ENCODE results near the gene ZDHHC8. TPM values are rescaled to one million over a fixed set of nuclear protein-coding genes. Genes with fewer than 3 reads are reported as not detected.

The ZDHHC8 gene
- total RNA-seq, 1 donor from 2014 or later = 37.3 TPM

DNA sequence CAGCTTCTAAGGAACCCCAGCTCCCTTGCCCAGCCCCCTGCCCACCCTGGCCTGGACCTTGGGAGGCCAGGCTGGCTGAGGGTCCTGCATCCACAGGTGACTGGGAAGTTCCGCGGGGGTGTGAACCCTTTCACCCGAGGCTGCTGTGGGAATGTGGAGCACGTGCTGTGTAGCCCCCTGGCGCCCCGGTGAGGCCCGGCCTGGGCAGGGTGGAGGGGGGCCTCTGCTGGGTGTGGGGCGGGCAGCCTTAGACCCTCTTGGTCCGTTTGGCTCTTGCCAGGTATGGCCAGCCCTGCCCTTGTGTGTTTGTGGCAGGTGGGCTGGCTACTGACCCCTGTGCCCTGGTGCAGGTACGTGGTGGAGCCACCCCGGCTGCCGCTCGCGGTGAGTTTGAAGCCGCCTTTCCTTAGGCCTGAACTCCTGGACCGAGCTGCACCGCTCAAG is 8.9 kb downstream of the ZDHHC8 start:
- no peak for DNase-seq (ENCODE audit: low spot score)
- no peak for ATAC-seq

- DNase-seq (ENCODE audit: low spot score) = no peak
- no peak for ATAC-seq
Observed at GRCh38 chr22:20141186-20142077, 9.8 kb downstream of the ZDHHC8 start.

GRCh38 chr22:20142711-20143621 is 11.4 kb downstream of the ZDHHC8 start:
- DNase-seq (ENCODE audit: low spot score) (no peak), ATAC-seq (no peak)

DNA sequence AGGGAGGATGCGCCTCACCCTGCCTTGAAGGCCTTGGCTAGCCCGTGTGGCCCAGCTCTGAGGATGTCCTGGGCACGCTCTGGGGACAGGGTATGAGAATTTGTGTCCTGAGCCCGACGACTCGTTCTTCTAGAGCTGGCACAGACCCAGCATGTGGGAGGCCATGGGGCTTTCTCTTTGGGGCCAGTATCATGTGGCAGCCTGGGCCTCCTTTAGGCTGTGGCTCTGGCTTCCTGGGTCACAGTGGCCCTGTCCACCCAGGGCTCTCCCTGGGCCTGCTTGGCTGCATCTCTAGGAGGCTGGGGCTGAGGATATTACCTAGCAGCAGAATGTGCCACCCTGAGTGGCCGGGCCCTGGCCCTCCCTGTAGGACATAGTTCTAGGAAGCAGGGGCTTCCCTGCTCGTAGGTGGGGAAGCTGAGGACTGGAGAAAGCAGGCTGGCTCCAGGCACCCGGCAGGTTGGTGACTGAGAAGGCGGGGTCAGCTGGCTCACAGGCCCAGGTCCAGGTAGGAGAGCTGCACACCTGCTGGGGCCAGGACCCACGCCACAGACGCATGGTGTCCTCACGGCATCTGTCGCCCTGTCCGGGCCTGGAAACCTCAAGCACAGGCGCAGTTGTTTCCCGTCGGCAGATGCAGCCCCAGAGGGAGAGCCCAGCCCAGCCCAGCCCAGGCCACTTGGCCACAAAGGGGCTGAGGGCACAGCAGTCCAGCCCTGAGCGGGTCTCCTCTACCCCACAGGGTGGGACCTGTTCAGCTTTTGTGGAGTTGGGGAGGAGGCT is 12.5 kb downstream of the ZDHHC8 start:
- DNase-seq (ENCODE audit: low spot score) (no peak), ATAC-seq (no peak)

GRCh38 chr22:20145206-20145831 is 13.7 kb downstream of the ZDHHC8 start:
- ATAC-seq = no peak
- no peak for DNase-seq (ENCODE audit: low spot score)

- no peak for ATAC-seq
- DNase-seq (ENCODE audit: low spot score) = no peak
Observed at GRCh38 chr22:20145832-20146223, 14.2 kb downstream of the ZDHHC8 start.

DNA sequence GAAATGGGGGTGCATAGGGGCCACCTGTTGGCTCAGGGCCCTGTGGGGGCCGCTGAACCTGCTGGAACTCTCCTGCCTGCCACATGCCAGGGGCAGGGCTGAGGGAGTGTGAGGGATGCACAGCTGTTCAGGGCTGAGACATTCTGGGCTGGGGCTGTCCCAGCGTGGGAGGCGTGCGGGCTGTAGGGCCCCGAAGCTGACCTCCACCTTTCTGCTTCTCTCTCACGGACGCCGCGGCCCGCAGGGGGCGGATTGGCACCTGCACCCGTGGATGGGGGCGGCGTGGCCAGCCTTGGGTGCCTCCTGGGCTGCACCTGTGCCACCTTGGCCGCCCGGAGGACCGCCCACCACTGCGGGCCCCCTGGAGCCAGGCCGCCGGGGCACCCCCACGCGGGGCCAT is 15.2 kb downstream of the ZDHHC8 start:
- no peak for ATAC-seq
- DNase-seq (ENCODE audit: low spot score) = no peak

GRCh38 chr22:20147237-20147988 is 15.8 kb downstream of the ZDHHC8 start:
- DNase-seq (ENCODE audit: low spot score) (no peak), ATAC-seq (no peak)

- no peak for ATAC-seq
- no peak for DNase-seq (ENCODE audit: low spot score)
Observed at GRCh38 chr22:20148414-20148813, 16.8 kb downstream of the ZDHHC8 start.

DNA sequence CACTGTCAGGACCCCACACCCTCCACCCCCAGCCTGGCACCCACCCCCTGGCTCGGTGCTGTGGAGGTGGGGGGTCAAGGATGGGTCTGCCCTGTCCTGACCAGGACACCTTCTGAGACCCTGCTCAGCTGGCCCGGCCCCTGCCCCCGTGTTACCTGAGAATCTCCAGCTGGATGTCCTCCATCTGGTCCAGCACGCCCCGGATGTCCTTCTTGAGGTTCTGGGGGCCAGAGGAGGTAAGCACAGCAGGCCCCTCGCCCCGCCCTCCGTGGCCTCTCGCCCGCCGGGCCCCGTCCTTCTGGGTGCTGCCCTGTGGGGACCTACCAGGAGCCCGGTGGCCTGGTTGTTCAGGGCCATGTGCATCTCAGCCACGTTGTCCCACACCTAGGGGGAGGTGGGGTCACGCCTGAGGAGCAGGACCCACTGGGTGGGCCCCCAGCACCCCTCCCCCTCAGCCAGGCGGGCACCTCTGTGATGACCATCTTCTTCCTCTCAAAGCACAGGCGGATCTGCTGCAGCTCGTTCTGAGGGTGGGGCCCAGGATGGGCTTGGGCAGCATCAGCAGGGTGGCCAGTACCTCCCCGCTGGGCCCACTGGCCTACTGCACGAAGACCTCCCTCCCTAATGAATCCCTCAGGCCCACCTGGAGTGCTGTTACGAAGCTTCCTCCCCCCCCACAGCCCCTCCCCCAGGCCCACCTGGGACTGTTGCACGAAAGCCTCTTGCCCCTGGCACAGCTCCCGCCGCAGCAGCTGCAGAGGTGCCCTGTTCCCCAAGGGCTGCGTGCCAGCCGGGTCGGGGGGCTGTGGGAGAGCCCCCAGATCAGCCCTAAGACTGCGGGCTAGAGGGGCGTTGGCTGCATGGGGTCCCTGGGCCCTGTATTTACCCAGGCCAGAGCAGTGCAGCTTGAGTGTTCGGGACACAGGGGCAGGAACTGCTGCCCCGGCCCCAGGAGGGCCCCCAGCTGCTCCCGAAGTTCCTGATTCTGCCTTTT is 17.9 kb downstream of the ZDHHC8 start:
- no peak for DNase-seq (ENCODE audit: low spot score)
- ATAC-seq = peak; percentile 4

GRCh38 chr22:20150381-20151275 is 19.0 kb downstream of the ZDHHC8 start, which contains the start of gene CCDC188:
Gene CCDC188 (minus strand): TSS chr22:20151055. CDS start chr22:20150986, 69 bp downstream.
- ATAC-seq (no peak), DNase-seq (ENCODE audit: low spot score) (no peak)

DNA sequence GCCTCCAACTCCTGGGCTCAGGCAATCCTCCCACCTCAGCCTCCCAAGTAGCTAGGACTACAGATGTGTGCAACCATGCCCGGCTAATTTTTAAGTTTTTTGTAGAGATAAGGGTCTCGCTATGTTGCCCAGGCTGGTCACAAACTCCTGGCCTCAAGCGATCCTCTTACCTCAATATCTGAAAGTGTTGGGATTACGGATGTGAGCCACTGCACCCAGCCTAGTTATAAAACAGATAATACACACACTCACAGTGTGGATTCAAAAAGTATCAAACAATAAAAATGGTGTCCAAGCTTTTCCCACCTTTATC is 19.6 kb downstream of the ZDHHC8 start:
- DNase-seq (ENCODE audit: low spot score) (no peak), ATAC-seq (no peak)

- ATAC-seq (no peak), DNase-seq (ENCODE audit: low spot score) (no peak)
Observed at GRCh38 chr22:20152464-20152890, 20.9 kb downstream of the ZDHHC8 start.

DNA sequence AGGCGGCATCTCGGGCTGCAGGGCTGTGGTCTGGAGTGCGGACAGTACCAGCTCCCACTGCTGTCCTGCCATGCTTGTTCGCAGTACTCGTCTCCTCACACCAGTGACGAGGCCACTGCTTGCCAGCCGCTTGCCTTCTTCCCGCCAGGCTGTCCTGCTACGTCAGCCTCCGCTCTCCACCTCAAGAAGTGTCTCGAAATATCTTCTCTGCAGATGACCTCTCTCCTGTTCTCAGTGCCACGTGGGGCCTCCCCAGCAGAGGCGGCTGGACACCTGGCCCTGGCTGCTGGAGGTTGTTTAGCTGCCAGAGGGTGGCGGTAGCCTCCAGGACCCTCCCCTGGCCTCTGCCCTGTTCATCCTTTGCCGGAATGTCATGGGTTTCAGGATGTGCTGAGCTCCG is 22.3 kb downstream of the ZDHHC8 start:
- ATAC-seq (no peak), DNase-seq (ENCODE audit: low spot score) (no peak)

DNA sequence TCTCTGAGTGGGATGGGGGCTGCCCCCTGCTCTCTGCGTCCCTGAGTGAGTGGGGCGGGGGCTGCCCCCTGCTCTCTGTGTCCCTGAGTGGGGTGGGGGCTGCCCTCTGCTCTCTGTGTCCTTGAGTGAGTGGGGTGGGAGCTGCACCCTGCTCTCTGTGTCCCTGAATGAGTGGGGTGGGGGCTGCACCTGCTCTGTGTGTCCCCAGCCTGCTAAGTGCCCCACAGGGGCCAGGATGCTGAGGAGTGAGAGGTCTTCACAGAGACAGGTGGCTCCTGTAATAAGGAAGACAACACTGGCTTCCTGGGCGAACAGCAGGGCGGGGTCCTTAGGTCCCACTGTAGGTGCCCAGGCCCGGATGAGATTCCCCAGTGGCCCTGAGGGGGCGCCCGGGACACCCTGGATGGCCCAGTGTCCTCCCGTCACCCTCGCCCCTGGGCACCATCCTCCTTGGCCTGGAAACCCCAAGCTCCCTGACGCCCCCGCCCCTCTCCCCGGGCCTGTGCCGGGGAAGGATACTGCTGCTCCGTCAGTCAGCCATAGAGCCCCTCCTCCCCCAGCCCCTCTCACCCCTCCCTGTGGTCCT is 23.1 kb downstream of the ZDHHC8 start:
- DNase-seq (ENCODE audit: low spot score) (no peak), ATAC-seq (no peak)

GRCh38 chr22:20155330-20156041 is 23.9 kb downstream of the ZDHHC8 start:
- DNase-seq (ENCODE audit: low spot score) = no peak
- ATAC-seq = peak; percentile 6

GRCh38 chr22:20156042-20156389 is 24.4 kb downstream of the ZDHHC8 start:
- DNase-seq (ENCODE audit: low spot score) (no peak), ATAC-seq (no peak)

Measured in left lobe of liver (tissue), 2 donors.